ENCODE results near the gene TRAPPC8. TPM values are rescaled to one million over a fixed set of nuclear protein-coding genes. Genes with fewer than 3 reads are reported as not detected.
"Not testable (repeated sequence)": the region's sequence is repeated elsewhere in the genome, so short reads cannot be mapped to it uniquely, and the experiment has no call there.

Gene TRAPPC8
- 44.1 TPM for total RNA-seq (ENCODE audit: insufficient read depth, low replicate concordance)

GRCh38 chr18:31942999-31943877 is at the start of gene TRAPPC8:
Gene TRAPPC8 (minus strand): TSS chr18:31943128. CDS start chr18:31942764, 364 bp downstream.
- DNase-seq (ENCODE audit: low spot score), result peak; percentile 99

GRCh38 chr18:31990823-31991222 is 47.9 kb upstream of the TRAPPC8 start:
- DNase-seq (ENCODE audit: low spot score), result no peak

GRCh38 chr18:31983976-31984375 is 41.0 kb upstream of the TRAPPC8 start:
- no peak for DNase-seq (ENCODE audit: low spot score)

- no peak for DNase-seq (ENCODE audit: low spot score)
These were observed 40.1 kb upstream of the TRAPPC8 start for GRCh38 chr18:31983020-31983419.

- no peak for DNase-seq (ENCODE audit: low spot score)
These were observed 37.9 kb upstream of the TRAPPC8 start for GRCh38 chr18:31980863-31981262.

- DNase-seq (ENCODE audit: low spot score), result no peak
These were observed 36.8 kb upstream of the TRAPPC8 start for GRCh38 chr18:31979714-31980113.

- DNase-seq (ENCODE audit: low spot score), result no peak
These were observed 35.7 kb upstream of the TRAPPC8 start for GRCh38 chr18:31978616-31979015.

- no peak for DNase-seq (ENCODE audit: low spot score)
These were observed 34.4 kb upstream of the TRAPPC8 start for GRCh38 chr18:31977270-31977872.

- DNase-seq (ENCODE audit: low spot score), result no peak
These were observed 33.3 kb upstream of the TRAPPC8 start for GRCh38 chr18:31976242-31976641.

GRCh38 chr18:31973929-31974546 is 31.1 kb upstream of the TRAPPC8 start:
- DNase-seq (ENCODE audit: low spot score), result no peak

- DNase-seq (ENCODE audit: low spot score), result no peak
These were observed 27.7 kb upstream of the TRAPPC8 start for GRCh38 chr18:31970617-31971016.

GRCh38 chr18:31965316-31965970 is 22.5 kb upstream of the TRAPPC8 start:
- DNase-seq (ENCODE audit: low spot score), result no peak

GRCh38 chr18:31957728-31958127 is 14.8 kb upstream of the TRAPPC8 start:
- no peak for DNase-seq (ENCODE audit: low spot score)

GRCh38 chr18:31954349-31954748 is 11.4 kb upstream of the TRAPPC8 start:
- DNase-seq (ENCODE audit: low spot score), result no peak

GRCh38 chr18:31953699-31954098 is 10.8 kb upstream of the TRAPPC8 start:
- DNase-seq (ENCODE audit: low spot score), result not testable (repeated sequence)

GRCh38 chr18:31952223-31952622 is 9.3 kb upstream of the TRAPPC8 start:
- no peak for DNase-seq (ENCODE audit: low spot score)

GRCh38 chr18:31950583-31950982 is 7.7 kb upstream of the TRAPPC8 start:
- no peak for DNase-seq (ENCODE audit: low spot score)

GRCh38 chr18:31948349-31948748 is 5.4 kb upstream of the TRAPPC8 start:
- not testable (repeated sequence) for DNase-seq (ENCODE audit: low spot score)

- no peak for DNase-seq (ENCODE audit: low spot score)
These were observed 3.5 kb upstream of the TRAPPC8 start for GRCh38 chr18:31946305-31947046.

- no peak for DNase-seq (ENCODE audit: low spot score)
These were observed 1.2 kb upstream of the TRAPPC8 start for GRCh38 chr18:31943878-31944816.
